GM12878 (cell line): ENCODE measurements around the gene SCCPDH. TPM values are rescaled to one million over a fixed set of nuclear protein-coding genes. Genes with fewer than 3 reads are reported as not detected.
A peak's percentile ranks its signal among the peaks of the same experiment; 100 is the strongest.

Experiments
- BHLHE40 ChIP-seq, 2 experiments: fragments of 450-650 bp in 1 of 2; IDR thresholded peaks; 2 replicates each; pipeline ENCODE4 v1.6.1; 2011 to 2017; ENCODE audit warnings: low read depth in 2 of 2, borderline replicate concordance in 1 of 2, improper control_type of control experiment in 1 of 2, low read length in 1 of 2, mild to moderate bottlenecking in 1 of 2
- HDAC6 ChIP-seq: fragments of 200-600 bp; sonication (generic); IDR thresholded peaks from one replicate; pipeline ENCODE4 v1.8.0; 2017; ENCODE audit warnings: antibody characterized with exemption; ENCODE audit not compliant: unreplicated experiment
- IRF4 ChIP-seq: IDR thresholded peaks from 2 replicates; pipeline ENCODE4 v1.6.1; 2011; ENCODE audit warnings: low read depth, low read length
- JUNB ChIP-seq: IDR thresholded peaks from 2 replicates; pipeline ENCODE4 v1.6.1; 2016; ENCODE audit warnings: antibody characterized with exemption, mild to moderate bottlenecking
- PAX5 ChIP-seq: IDR thresholded peaks from 2 replicates; pipeline ENCODE4 v1.6.1; 2011; ENCODE audit warnings: low read depth, low read length, borderline replicate concordance
- RAD21 ChIP-seq: IDR thresholded peaks from 2 replicates; pipeline ENCODE4 v1.6.1; 2011; ENCODE audit warnings: mild to moderate bottlenecking, low read depth, low read length, moderate library complexity; ENCODE audit not compliant: insufficient read depth
- RCOR1 ChIP-seq: conservative IDR thresholded peaks from 2 replicates; pipeline ENCODE4 v1.6.1; 2012; ENCODE audit warnings: low read depth, low read length, improper control_type of control experiment
- TAF1 ChIP-seq: IDR thresholded peaks from 2 replicates; pipeline ENCODE4 v1.6.1; 2011; ENCODE audit warnings: mild to moderate bottlenecking, low read depth, low read length, borderline replicate concordance
- TCF12 ChIP-seq: IDR thresholded peaks from 2 replicates; pipeline ENCODE4 v1.6.1; 2011; ENCODE audit warnings: low read depth, mild to moderate bottlenecking, low read length
- TCF7 ChIP-seq: IDR thresholded peaks from 2 replicates; pipeline ENCODE4 v1.6.1; 2014; ENCODE audit warnings: antibody characterized with exemption, borderline replicate concordance
- polyA plus RNA-seq, 11 experiments: library from polyadenylated mRNA; depleted of rRNA in 4 of 11; unstranded in 6 of 11; stranded (reverse) in 5 of 11; fragments of >200 nt; fragmentation: Nextera tagmentation in 4 of 11; fragmentation: Illumina TruSeq in 1 of 11; extraction: Ambion mirVana in 4 of 11; extraction: Trizol in 1 of 11; gene quantifications; 1 replicate in 1 of 11; 2 replicates in 10 of 11; pipeline versions ENCODE4 v1.2.1 to v1.2.3, GENCODE V29; 2011 to 2016; ENCODE audit warnings: inconsistent platforms in 2 of 11, missing spikeins in 2 of 11, low read depth in 1 of 11
- total RNA-seq, 4 experiments: library from RNA; depleted of rRNA in 3 of 4; stranded (reverse); fragments of >200 nt in 3 of 4; fragmentation: Illumina TruSeq in 1 of 4; extraction: Trizol in 1 of 4; gene quantifications; 2 replicates each; pipeline versions ENCODE4 v1.2.1 to v1.2.3, GENCODE V29; 2013 to 2021
- TF ChIP-seq, protein P1 (sequence below): IDR thresholded peaks from 2 replicates; pipeline ENCODE4 v1.6.1; 2012; ENCODE audit warnings: low read length, inconsistent platforms
- TF ChIP-seq, protein P2 (sequence below), 3 experiments: IDR thresholded peaks in 2 of 3; conservative IDR thresholded peaks in 1 of 3; 2 replicates each; pipeline ENCODE4 v1.5.1; 2011; ENCODE audit warnings: low read depth in 3 of 3, low read length in 3 of 3, mild to moderate bottlenecking in 3 of 3, control low read depth in 2 of 3, moderate library complexity in 2 of 3, inconsistent platforms in 1 of 3, mixed read lengths in 1 of 3; ENCODE audit not compliant: control insufficient read depth in 2 of 3, insufficient read depth in 1 of 3; ENCODE audit errors: extremely low read depth in 1 of 3
- TF ChIP-seq, protein P3 (sequence below): fragments of 450-650 bp; IDR thresholded peaks from 2 replicates; pipeline ENCODE4 v1.6.1; 2017; ENCODE audit warnings: low read depth, mild to moderate bottlenecking, moderate library complexity
- TF ChIP-seq, protein P4 (sequence below): IDR thresholded peaks from 2 replicates; pipeline ENCODE4 v1.6.1; 2012; ENCODE audit warnings: low read depth, low read length, improper control_type of control experiment
- TF ChIP-seq, protein P5 (sequence below): fragments of 450-650 bp; formaldehyde crosslinking; IDR thresholded peaks from 2 replicates; pipeline ENCODE4 v1.5.0; 2022; ENCODE audit warnings: mild to moderate bottlenecking, missing genetic modification characterization
- TF ChIP-seq, protein P6 (sequence below): fragments of 450-650 bp; IDR thresholded peaks from 2 replicates; pipeline ENCODE4 v1.6.1; 2017; ENCODE audit warnings: antibody characterized with exemption, mild to moderate bottlenecking, moderate library complexity

The SCCPDH gene
- total and polyA plus RNA-seq, 10 of the 15 experiments (the other 5 are each of a cell fraction or from before 2014, with no cell fraction given), result 5.4 to 44.8 (median 24.5) TPM

DNA sequence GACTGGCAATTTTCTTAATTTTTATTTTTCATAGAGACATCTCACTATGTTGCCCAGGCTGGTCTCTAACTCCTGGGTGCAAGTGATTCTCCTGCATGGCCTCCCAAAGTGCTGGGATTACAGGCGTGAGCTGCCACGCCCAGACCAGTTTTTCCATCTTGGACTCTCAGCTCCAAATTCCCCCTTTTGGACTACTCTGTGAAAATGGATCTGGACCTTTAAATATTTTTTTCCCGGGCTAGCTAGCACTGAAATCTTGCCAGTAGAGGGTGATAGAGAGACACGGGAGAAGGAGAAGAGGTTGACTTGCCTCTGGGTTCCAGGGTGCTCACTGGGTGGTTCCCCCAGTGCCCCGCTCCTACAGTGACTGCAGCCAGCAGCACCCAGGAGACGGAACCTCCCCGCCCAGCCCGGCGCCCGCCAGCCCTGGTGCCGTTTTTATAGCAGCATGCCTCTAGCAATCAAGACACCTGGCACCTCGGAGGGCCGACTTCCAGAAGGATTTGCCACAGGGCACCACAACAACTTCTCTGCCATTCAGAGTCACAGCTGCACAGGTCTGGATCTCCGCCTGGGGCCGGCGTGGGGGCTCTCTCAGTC is 34.7 kb upstream of the SCCPDH start (continued):
- TF ChIP-seq TCF7 (no peak), JUNB (no peak), TAF1 (no peak), HDAC6 (no peak), RCOR1 (no peak), IRF4 (no peak), PAX5 (no peak), TCF12 (no peak), BHLHE40 (IDR thresholded peaks at IDR 0.05; ENCODE audit: borderline replicate concordance in 1 of 2, low read depth in 2 of 2, low read length in 1 of 2) (no peak), RAD21 (peak; percentile 82)
- TF ChIP-seq, protein P1, sequence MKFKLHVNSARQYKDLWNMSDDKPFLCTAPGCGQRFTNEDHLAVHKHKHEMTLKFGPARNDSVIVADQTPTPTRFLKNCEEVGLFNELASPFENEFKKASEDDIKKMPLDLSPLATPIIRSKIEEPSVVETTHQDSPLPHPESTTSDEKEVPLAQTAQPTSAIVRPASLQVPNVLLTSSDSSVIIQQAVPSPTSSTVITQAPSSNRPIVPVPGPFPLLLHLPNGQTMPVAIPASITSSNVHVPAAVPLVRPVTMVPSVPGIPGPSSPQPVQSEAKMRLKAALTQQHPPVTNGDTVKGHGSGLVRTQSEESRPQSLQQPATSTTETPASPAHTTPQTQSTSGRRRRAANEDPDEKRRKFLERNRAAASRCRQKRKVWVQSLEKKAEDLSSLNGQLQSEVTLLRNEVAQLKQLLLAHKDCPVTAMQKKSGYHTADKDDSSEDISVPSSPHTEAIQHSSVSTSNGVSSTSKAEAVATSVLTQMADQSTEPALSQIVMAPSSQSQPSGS, result no peak
- TF ChIP-seq, protein P2, sequence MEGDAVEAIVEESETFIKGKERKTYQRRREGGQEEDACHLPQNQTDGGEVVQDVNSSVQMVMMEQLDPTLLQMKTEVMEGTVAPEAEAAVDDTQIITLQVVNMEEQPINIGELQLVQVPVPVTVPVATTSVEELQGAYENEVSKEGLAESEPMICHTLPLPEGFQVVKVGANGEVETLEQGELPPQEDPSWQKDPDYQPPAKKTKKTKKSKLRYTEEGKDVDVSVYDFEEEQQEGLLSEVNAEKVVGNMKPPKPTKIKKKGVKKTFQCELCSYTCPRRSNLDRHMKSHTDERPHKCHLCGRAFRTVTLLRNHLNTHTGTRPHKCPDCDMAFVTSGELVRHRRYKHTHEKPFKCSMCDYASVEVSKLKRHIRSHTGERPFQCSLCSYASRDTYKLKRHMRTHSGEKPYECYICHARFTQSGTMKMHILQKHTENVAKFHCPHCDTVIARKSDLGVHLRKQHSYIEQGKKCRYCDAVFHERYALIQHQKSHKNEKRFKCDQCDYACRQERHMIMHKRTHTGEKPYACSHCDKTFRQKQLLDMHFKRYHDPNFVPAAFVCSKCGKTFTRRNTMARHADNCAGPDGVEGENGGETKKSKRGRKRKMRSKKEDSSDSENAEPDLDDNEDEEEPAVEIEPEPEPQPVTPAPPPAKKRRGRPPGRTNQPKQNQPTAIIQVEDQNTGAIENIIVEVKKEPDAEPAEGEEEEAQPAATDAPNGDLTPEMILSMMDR (IDR thresholded peaks at IDR 0.05 in 2 of 3, conservative IDR thresholded peaks at IDR 0.05 in 1 of 3; ENCODE audit: control insufficient read depth in 2 of 3, extremely low read depth in 1 of 3, insufficient read depth in 1 of 3, low read depth in 3 of 3, low read length in 3 of 3), result peak; percentile 84 to 91 (median 90)
- TF ChIP-seq, protein P3, sequence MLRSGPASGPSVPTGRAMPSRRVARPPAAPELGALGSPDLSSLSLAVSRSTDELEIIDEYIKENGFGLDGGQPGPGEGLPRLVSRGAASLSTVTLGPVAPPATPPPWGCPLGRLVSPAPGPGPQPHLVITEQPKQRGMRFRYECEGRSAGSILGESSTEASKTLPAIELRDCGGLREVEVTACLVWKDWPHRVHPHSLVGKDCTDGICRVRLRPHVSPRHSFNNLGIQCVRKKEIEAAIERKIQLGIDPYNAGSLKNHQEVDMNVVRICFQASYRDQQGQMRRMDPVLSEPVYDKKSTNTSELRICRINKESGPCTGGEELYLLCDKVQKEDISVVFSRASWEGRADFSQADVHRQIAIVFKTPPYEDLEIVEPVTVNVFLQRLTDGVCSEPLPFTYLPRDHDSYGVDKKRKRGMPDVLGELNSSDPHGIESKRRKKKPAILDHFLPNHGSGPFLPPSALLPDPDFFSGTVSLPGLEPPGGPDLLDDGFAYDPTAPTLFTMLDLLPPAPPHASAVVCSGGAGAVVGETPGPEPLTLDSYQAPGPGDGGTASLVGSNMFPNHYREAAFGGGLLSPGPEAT, result 0 out of 2 replicates have a peak, but pooled peaks have one; percentile 12
- TF ChIP-seq, protein P4, sequence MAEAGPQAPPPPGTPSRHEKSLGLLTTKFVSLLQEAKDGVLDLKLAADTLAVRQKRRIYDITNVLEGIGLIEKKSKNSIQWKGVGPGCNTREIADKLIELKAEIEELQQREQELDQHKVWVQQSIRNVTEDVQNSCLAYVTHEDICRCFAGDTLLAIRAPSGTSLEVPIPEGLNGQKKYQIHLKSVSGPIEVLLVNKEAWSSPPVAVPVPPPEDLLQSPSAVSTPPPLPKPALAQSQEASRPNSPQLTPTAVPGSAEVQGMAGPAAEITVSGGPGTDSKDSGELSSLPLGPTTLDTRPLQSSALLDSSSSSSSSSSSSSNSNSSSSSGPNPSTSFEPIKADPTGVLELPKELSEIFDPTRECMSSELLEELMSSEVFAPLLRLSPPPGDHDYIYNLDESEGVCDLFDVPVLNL, result peak; percentile 71; the same call in 1 of the 2 replicates
- TF ChIP-seq, protein P5, sequence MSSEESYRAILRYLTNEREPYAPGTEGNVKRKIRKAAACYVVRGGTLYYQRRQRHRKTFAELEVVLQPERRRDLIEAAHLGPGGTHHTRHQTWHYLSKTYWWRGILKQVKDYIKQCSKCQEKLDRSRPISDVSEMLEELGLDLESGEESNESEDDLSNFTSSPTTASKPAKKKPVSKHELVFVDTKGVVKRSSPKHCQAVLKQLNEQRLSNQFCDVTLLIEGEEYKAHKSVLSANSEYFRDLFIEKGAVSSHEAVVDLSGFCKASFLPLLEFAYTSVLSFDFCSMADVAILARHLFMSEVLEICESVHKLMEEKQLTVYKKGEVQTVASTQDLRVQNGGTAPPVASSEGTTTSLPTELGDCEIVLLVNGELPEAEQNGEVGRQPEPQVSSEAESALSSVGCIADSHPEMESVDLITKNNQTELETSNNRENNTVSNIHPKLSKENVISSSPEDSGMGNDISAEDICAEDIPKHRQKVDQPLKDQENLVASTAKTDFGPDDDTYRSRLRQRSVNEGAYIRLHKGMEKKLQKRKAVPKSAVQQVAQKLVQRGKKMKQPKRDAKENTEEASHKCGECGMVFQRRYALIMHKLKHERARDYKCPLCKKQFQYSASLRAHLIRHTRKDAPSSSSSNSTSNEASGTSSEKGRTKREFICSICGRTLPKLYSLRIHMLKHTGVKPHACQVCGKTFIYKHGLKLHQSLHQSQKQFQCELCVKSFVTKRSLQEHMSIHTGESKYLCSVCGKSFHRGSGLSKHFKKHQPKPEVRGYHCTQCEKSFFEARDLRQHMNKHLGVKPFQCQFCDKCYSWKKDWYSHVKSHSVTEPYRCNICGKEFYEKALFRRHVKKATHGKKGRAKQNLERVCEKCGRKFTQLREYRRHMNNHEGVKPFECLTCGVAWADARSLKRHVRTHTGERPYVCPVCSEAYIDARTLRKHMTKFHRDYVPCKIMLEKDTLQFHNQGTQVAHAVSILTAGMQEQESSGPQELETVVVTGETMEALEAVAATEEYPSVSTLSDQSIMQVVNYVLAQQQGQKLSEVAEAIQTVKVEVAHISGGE (CRISPR knock-in tag), result no peak
- TF ChIP-seq, protein P6, sequence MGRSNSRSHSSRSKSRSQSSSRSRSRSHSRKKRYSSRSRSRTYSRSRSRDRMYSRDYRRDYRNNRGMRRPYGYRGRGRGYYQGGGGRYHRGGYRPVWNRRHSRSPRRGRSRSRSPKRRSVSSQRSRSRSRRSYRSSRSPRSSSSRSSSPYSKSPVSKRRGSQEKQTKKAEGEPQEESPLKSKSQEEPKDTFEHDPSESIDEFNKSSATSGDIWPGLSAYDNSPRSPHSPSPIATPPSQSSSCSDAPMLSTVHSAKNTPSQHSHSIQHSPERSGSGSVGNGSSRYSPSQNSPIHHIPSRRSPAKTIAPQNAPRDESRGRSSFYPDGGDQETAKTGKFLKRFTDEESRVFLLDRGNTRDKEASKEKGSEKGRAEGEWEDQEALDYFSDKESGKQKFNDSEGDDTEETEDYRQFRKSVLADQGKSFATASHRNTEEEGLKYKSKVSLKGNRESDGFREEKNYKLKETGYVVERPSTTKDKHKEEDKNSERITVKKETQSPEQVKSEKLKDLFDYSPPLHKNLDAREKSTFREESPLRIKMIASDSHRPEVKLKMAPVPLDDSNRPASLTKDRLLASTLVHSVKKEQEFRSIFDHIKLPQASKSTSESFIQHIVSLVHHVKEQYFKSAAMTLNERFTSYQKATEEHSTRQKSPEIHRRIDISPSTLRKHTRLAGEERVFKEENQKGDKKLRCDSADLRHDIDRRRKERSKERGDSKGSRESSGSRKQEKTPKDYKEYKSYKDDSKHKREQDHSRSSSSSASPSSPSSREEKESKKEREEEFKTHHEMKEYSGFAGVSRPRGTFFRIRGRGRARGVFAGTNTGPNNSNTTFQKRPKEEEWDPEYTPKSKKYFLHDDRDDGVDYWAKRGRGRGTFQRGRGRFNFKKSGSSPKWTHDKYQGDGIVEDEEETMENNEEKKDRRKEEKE, result no peak
